NB4 (cell line): ENCODE data around the gene ACBD6.

Experiments used
- POLR2A ChIP-seq: IDR thresholded peaks from 2 replicates; pipeline ENCODE4 v1.6.1; 2011; ENCODE audit warnings: mild to moderate bottlenecking; ENCODE audit not compliant: insufficient read length; ENCODE audit errors: extremely low read depth
- TF ChIP-seq, protein P1 (sequence below): IDR thresholded peaks from one replicate; pipeline ENCODE4 v1.5.1; 2012; ENCODE audit warnings: low read depth, low read length

DNA sequence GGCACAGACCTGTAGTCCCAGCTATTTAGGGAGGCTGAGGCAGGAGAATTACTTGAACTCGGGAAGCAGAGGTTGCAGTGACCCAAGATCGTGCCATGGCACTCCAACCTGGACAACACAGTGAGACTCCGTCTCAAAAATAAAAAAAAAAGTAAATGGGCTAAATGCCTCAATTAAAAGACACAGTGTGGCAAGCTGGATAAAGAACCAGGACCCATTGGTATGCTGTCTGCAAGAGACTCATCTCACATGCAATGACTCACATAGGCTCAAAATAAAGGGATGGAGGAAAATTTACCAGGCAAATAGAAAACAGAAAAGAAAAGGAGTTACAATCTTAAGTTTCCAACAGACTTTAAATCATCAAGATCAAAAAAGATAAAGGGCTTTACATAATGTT lies 40.3 kb downstream of the ACBD6 start:
- TF ChIP-seq, protein P1, sequence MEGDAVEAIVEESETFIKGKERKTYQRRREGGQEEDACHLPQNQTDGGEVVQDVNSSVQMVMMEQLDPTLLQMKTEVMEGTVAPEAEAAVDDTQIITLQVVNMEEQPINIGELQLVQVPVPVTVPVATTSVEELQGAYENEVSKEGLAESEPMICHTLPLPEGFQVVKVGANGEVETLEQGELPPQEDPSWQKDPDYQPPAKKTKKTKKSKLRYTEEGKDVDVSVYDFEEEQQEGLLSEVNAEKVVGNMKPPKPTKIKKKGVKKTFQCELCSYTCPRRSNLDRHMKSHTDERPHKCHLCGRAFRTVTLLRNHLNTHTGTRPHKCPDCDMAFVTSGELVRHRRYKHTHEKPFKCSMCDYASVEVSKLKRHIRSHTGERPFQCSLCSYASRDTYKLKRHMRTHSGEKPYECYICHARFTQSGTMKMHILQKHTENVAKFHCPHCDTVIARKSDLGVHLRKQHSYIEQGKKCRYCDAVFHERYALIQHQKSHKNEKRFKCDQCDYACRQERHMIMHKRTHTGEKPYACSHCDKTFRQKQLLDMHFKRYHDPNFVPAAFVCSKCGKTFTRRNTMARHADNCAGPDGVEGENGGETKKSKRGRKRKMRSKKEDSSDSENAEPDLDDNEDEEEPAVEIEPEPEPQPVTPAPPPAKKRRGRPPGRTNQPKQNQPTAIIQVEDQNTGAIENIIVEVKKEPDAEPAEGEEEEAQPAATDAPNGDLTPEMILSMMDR, result no peak
- no peak for TF ChIP-seq POLR2A
